ENCODE results near the gene SLC17A2. TPM values are rescaled to one million over a fixed set of nuclear protein-coding genes. Genes with fewer than 3 reads are reported as not detected.

SLC17A2 gene
- total and polyA plus RNA-seq, 2 of the 13 experiments (the other 11 are each of a cell fraction or from before 2014, with no cell fraction given), result 11.2 to 32.4 TPM

- no peak for TF ChIP-seq ZNF264 (CRISPR knock-in tag; IDR thresholded peaks at IDR 0.05)
- no peak for TF ChIP-seq SP1 (IDR thresholded peaks at IDR 0.05)
- no peak for TF ChIP-seq SP1 (CRISPR knock-in tag; IDR thresholded peaks at IDR 0.05)
- no peak for TF ChIP-seq ZNF574 (CRISPR knock-in tag; IDR thresholded peaks at IDR 0.05)
- TF ChIP-seq, protein P1, sequence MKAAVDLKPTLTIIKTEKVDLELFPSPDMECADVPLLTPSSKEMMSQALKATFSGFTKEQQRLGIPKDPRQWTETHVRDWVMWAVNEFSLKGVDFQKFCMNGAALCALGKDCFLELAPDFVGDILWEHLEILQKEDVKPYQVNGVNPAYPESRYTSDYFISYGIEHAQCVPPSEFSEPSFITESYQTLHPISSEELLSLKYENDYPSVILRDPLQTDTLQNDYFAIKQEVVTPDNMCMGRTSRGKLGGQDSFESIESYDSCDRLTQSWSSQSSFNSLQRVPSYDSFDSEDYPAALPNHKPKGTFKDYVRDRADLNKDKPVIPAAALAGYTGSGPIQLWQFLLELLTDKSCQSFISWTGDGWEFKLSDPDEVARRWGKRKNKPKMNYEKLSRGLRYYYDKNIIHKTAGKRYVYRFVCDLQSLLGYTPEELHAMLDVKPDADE (CRISPR knock-in tag; IDR thresholded peaks at IDR 0.05), result no peak
- TF ChIP-seq KLF13 (CRISPR knock-in tag; IDR thresholded peaks at IDR 0.05), result no peak
- no peak for TF ChIP-seq MIER3 (CRISPR knock-in tag; IDR thresholded peaks at IDR 0.05; ENCODE audit: borderline replicate concordance)
- peak; percentile 40; the same call in 1 of the 2 replicates for TF ChIP-seq RXRB (CRISPR knock-in tag; IDR thresholded peaks at IDR 0.05; ENCODE audit: borderline replicate concordance)
- TF ChIP-seq NFRKB (IDR thresholded peaks at IDR 0.05), result no peak
- TF ChIP-seq, protein P2, sequence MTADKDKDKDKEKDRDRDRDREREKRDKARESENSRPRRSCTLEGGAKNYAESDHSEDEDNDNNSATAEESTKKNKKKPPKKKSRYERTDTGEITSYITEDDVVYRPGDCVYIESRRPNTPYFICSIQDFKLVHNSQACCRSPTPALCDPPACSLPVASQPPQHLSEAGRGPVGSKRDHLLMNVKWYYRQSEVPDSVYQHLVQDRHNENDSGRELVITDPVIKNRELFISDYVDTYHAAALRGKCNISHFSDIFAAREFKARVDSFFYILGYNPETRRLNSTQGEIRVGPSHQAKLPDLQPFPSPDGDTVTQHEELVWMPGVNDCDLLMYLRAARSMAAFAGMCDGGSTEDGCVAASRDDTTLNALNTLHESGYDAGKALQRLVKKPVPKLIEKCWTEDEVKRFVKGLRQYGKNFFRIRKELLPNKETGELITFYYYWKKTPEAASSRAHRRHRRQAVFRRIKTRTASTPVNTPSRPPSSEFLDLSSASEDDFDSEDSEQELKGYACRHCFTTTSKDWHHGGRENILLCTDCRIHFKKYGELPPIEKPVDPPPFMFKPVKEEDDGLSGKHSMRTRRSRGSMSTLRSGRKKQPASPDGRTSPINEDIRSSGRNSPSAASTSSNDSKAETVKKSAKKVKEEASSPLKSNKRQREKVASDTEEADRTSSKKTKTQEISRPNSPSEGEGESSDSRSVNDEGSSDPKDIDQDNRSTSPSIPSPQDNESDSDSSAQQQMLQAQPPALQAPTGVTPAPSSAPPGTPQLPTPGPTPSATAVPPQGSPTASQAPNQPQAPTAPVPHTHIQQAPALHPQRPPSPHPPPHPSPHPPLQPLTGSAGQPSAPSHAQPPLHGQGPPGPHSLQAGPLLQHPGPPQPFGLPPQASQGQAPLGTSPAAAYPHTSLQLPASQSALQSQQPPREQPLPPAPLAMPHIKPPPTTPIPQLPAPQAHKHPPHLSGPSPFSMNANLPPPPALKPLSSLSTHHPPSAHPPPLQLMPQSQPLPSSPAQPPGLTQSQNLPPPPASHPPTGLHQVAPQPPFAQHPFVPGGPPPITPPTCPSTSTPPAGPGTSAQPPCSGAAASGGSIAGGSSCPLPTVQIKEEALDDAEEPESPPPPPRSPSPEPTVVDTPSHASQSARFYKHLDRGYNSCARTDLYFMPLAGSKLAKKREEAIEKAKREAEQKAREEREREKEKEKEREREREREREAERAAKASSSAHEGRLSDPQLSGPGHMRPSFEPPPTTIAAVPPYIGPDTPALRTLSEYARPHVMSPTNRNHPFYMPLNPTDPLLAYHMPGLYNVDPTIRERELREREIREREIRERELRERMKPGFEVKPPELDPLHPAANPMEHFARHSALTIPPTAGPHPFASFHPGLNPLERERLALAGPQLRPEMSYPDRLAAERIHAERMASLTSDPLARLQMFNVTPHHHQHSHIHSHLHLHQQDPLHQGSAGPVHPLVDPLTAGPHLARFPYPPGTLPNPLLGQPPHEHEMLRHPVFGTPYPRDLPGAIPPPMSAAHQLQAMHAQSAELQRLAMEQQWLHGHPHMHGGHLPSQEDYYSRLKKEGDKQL (CRISPR knock-in tag; IDR thresholded peaks at IDR 0.05; ENCODE audit: low read depth), result no peak
- TF ChIP-seq, protein P3, sequence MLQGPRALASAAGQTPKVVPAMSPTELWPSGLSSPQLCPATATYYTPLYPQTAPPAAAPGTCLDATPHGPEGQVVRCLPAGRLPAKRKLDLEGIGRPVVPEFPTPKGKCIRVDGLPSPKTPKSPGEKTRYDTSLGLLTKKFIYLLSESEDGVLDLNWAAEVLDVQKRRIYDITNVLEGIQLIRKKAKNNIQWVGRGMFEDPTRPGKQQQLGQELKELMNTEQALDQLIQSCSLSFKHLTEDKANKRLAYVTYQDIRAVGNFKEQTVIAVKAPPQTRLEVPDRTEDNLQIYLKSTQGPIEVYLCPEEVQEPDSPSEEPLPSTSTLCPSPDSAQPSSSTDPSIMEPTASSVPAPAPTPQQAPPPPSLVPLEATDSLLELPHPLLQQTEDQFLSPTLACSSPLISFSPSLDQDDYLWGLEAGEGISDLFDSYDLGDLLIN (CRISPR knock-in tag; IDR thresholded peaks at IDR 0.05; ENCODE audit: borderline replicate concordance), result no peak
- no peak for TF ChIP-seq POLR2AphosphoS2 (IDR thresholded peaks at IDR 0.05; ENCODE audit: low read depth, low read length)
- no peak for TF ChIP-seq TFAP4 (IDR thresholded peaks at IDR 0.05; ENCODE audit: borderline replicate concordance, low read depth)
- no peak for TF ChIP-seq ZNF670 (CRISPR knock-in tag; IDR thresholded peaks at IDR 0.05; ENCODE audit: borderline replicate concordance)
- TF ChIP-seq KAT8 (CRISPR knock-in tag; IDR thresholded peaks at IDR 0.05), result peak; percentile 86
Observed at GRCh38 chr6:25962149-25963127, 31.9 kb upstream of the SLC17A2 start, which contains the start of gene TRIM38 (continued).
